Activated T-helper 1 cell treated with anti-CD3 and anti-CD28 coated beads, Interleukin-12 subunit alpha, Interleukin-12 subunit beta, Interleukin-2, Interleukin-4 antibody, amounts not matched to agents 30 ng/mL and 10 ng/mL and 1 ng/mL, durations not matched to agents 14 hours and 24 hours and 36 hours (primary cell): ENCODE results near the gene CUL4A. TPM values are rescaled to one million over a fixed set of nuclear protein-coding genes. Genes with fewer than 3 reads are reported as not detected.

Experiments
- DNase-seq: peaks from one replicate; pipeline ENCODE4 v3.0.0; 2021; ENCODE audit warnings: low spot score
- H3K27ac Mint-ChIP-seq: one replicate; pipeline ENCODE4 v1.8.0; 2021; ENCODE audit warnings: mild to moderate bottlenecking, mixed read lengths
- H3K27me3 Mint-ChIP-seq: one replicate; pipeline ENCODE4 v1.8.0; 2022; ENCODE audit warnings: mild to moderate bottlenecking, moderate library complexity, mixed read lengths; ENCODE audit not compliant: insufficient read depth
- H3K36me3 Mint-ChIP-seq: one replicate; pipeline ENCODE4 v1.8.0; 2021; ENCODE audit warnings: low read depth, mixed read lengths
- H3K4me1 Mint-ChIP-seq: one replicate; pipeline ENCODE4 v1.8.0; 2021; ENCODE audit warnings: low read depth, mixed read lengths
- H3K4me3 Mint-ChIP-seq: one replicate; pipeline ENCODE4 v1.8.0; 2021; ENCODE audit warnings: mild to moderate bottlenecking, moderate library complexity, mixed read lengths
- H3K9me3 Mint-ChIP-seq: one replicate; pipeline ENCODE4 v1.8.0; 2021; ENCODE audit warnings: mixed read lengths
- intact Hi-C: fragments of 100-400 bp; cut with micrococcal nuclease; formaldehyde crosslinking; loops from one replicate; pipeline ENCODE4 v1.15.1; 2024
- total RNA-seq: library from RNA; stranded (reverse); gene quantifications from 2 replicates; pipeline ENCODE4 v1.2.3, GENCODE V29; 2022

CUL4A gene
- total RNA-seq, 1 donor from 2014 or later, result 86.5 TPM

DNA sequence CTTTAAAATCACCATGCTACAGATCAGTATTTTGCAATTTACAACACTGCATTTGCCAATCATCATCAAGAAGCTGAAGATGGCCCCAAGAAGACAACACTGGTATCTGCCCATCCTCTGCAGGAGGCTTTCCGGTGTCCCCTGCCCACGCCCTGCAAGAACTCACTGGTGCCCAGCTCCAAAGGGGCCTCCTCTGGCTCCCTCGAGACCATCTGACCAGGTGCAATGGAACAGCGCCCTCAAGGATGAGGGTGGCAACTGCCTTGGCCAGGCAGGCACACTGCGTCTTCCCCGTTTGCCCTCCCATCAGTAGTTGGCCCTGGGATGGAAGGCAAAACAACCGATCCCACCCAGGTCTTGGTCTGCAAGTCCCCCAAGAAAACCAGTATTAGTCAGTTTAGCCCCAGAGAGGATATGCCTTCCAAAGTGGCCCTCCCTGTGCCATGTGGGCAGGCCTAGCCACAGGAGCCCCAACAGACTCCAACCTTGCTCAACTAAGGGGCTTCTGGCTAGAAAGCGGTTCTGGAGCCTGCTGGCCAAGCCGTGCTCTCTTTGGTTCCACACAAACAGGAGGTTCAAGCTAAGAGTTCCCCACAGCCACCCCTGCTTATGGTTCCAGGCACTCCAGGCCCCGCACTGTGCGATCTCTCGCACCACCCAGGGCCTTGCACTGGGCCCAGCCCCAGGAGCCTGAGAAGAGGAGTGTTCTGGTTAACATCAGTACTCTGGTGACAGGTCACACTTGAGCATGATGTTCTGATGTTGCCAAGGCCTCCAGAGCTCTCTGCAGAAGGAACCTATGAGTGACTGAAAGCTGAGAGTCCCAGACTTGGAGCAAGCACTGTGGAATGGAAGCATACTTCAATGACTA lies 5.7 kb upstream of the CUL4A start:
- Mint-ChIP-seq H3K27me3 (no peaks in the 10 kb centered on the region), H3K9me3 (no peaks in the 10 kb centered on the region), H3K27ac (no peak overlapping the region), H3K4me3 (no peak overlapping the region), H3K36me3 (peaks cover 29% of the 10 kb centered on the region), H3K4me1 (peaks cover 58% of the 10 kb centered on the region)
- intact Hi-C loops, result no loop called here
- no peak for DNase-seq

DNA sequence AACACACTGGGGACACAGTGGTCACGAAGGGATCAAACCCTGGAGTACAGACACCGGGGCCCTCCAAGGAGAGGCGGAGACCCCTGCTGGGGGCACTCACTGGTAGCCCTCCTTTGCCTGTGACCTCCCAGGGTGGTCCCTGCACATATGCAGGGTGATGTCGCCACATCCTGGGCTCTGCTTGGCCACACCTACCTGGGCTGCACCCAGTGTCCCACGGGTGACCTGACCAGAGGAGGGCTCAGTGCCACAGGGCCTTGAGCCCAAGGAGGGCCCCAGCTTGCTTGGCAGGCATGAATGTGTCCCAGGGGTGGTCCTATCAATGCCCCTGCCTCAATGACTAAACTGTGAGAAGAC lies 5.1 kb upstream of the CUL4A start:
- intact Hi-C loops, result no loop called here
- peaks cover 29% of the 10 kb centered on the region for H3K36me3 Mint-ChIP-seq
- no peak overlapping the region for H3K4me3 Mint-ChIP-seq
- H3K4me1 Mint-ChIP-seq, result peaks cover 58% of the 10 kb centered on the region
- no peaks in the 10 kb centered on the region for H3K9me3 Mint-ChIP-seq
- H3K27me3 Mint-ChIP-seq, result no peaks in the 10 kb centered on the region
- no peak for DNase-seq
- no peak overlapping the region for H3K27ac Mint-ChIP-seq

DNA sequence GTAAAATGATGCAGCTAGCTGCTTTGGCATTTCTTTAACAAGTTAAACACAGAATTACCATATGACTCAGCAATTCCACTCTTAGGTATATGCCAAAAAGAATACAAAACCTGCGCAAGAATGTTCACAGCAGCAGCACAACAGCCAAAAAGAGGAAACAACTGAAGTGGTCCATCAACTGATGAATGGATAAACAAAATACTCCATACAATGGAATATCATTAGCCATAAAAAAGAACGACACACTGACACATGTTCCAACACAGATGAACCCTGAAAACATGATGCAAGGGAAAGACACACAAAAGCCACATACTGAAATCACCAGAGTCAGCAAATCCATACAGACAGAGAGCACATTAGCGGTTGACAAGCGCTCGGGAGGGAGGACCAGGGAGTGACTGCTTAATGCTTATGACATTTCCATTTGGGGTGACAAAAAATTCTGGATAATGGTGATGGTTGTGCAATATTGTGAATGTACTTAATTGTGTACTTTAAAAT lies 3.9 kb upstream of the CUL4A start:
- intact Hi-C loops, result loop anchor here (5.0 kb wide), 1 partner anchor 518 kb away; no protein-coding TSS in a partner anchor
- peak overlapping the region; percentile 73 for H3K4me3 Mint-ChIP-seq
- H3K27ac Mint-ChIP-seq, result peak overlapping the region; percentile 81
- H3K36me3 Mint-ChIP-seq, result peaks cover 22% of the 10 kb centered on the region
- DNase-seq, result no peak
- H3K27me3 Mint-ChIP-seq, result no peaks in the 10 kb centered on the region
- H3K4me1 Mint-ChIP-seq, result peaks cover 58% of the 10 kb centered on the region
- H3K9me3 Mint-ChIP-seq, result no peaks in the 10 kb centered on the region

DNA sequence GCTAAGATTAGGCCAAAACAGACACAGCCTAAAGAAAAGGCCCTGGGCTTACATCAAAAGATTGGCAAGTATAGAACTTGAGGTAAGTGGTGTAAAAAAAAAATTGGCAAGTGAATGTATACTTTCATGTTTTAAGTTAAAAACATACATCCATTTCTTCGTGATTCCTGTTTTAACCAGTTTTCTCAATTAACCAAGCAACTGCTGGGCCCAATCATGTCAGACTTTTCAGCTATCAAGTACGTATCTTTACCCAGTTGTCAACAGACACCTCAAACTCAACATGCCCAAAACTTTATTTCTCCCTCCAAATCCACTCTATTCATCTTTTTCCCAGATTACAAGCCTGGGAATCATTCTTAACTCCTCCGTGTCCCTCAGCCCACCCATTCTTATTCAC lies 2.0 kb upstream of the CUL4A start:
- Mint-ChIP-seq H3K9me3 (no peaks in the 10 kb centered on the region), H3K27me3 (no peaks in the 10 kb centered on the region), H3K36me3 (peaks cover 35% of the 10 kb centered on the region), H3K4me1 (peaks cover 66% of the 10 kb centered on the region), H3K27ac (peak overlapping the region; percentile 46), H3K4me3 (peak overlapping the region; percentile 94)
- DNase-seq, result no peak
- intact Hi-C loops, result loop anchor here (5.0 kb wide), 1 partner anchor 520 kb away; no protein-coding TSS in a partner anchor

DNA sequence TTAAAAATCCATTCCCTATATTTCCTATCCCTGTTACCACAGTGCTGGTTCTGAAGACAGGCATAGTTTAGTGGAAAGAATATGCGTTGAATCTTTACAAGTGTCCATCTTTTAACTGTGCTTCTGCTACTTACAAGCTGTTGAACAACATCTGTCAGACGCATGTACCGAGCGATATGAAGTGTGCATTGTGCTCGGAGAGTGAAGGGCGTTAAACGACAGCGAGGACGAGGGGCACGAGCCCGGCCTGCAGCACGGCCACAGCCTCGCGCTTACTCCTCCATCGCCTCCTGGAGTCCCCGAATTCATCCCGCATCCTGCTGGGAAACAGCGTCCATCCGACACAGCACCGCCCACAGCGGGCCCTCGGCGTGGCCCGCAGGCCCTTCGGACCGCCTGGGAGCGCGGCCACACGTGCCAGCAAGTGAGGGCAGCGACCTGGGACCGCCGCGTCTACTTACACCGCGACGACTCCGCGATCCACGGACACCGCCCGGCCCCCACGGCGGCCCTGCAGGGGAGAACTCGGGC lies 1.5 kb upstream of the CUL4A start:
- Mint-ChIP-seq H3K27ac (peak overlapping the region; percentile 46), H3K36me3 (peaks cover 35% of the 10 kb centered on the region), H3K9me3 (no peaks in the 10 kb centered on the region), H3K4me1 (peaks cover 62% of the 10 kb centered on the region), H3K27me3 (no peaks in the 10 kb centered on the region), H3K4me3 (peak overlapping the region; percentile 94)
- intact Hi-C loops, result loop anchor here (1.0 to 5.0 kb wide), 7 partner anchors 19 to 619 kb away; partner anchors contain the start of genes TFDP1 and TUBGCP3
- no peak for DNase-seq

DNA sequence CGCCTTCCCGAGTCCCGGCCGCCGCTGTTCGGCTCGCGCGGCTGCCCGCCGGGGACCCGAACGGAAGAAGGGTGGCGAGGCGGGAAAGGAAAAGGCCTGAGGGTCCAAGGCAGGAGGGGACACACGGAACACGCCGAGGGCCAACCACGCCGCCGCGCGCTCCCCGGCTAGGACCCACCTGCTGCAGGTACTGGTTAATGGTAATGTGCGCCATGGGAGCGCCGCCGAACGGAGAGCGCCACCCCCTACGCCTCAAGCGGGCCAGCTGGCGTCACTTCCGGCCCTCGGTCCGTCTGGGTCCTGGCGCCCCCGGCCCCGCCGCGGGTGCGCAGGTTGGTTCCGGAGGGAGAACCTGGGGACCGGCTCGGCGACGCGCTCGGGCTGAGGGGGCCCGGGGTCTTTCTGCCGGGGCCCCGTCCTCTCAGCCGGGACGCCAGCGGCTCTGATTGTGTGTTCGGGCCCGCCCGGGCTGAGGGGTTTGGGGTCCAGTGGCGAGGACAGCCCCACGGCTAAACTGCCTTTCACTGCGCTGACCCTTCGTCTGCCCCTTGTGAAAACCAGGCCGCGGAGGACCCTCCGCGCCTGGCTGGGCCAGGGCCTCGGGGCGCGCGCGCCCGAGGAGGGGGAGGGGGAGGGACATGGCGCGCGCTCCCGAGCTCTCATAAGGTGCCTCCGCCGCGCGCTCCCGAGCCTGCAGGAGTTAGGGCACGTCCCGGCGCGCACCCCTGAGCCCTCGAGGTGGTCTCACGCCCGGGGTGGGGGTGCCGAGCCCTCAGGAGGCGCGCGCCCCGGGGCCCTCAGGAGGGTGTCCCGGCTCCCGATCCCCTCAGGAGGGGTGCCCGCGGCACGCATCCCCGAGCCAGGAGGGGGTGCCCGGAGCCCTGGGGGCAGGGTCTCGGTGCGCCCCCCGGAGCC lies 735 bp upstream of the CUL4A start, which contains the start of gene PCID2:
Gene PCID2 (minus strand): TSS at position 249 of the 915 bp plus-strand sequence. CDS start 35 bp downstream, at position 214.
- H3K9me3 Mint-ChIP-seq, result no peaks in the 10 kb centered on the region
- H3K36me3 Mint-ChIP-seq, result peaks cover 35% of the 10 kb centered on the region
- peak within 1 kb of the TSS; percentile 94 for H3K4me3 Mint-ChIP-seq
- H3K27ac Mint-ChIP-seq, result peak within 1 kb of the TSS; percentile 46
- intact Hi-C loops, result loop anchor here (1.0 to 5.0 kb wide), 8 partner anchors 20 to 620 kb away; partner anchors contain the start of genes LAMP1, TFDP1 and TUBGCP3
- DNase-seq, result peak; percentile 90
- no peaks in the 10 kb centered on the region for H3K27me3 Mint-ChIP-seq
- H3K4me1 Mint-ChIP-seq, result peaks cover 61% of the 10 kb centered on the region

DNA sequence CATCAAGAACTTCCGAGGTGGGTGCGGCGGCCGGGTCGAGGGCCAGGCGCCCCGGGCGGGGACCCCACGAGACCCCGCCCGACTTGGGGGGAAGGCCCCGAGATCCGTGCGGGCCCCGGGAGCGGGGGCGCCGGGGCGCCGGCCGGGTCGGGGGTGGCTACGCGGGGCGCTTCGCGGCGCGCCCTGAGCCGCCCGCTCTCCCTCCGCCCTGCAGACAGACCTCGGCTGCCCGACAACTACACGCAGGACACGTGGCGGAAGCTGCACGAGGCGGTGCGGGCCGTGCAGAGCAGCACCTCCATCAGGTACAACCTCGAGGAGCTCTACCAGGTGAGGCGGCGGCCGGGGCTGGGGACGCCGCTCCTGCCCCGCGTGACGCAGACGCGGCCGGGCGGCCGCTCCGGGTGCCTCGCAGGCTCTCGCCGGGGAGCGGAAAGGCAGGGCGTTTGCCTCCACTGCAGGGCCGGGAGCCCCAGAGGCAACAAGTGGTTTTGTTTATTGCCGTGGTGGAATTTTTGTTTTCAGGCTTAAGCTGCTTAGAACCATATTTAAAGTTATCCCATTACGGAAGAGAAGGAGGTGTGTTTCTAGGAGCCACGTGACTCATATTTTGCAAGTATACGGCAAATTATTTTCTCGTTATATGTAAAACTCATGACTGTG lies 477 bp downstream of the CUL4A start:
- intact Hi-C loops, result loop anchor here (1.0 to 5.0 kb wide), 8 partner anchors 21 to 621 kb away; partner anchors contain the start of genes DCUN1D2, LAMP1 and TUBGCP3
- Mint-ChIP-seq H3K36me3 (peaks cover 37% of the 10 kb centered on the region), H3K4me1 (peaks cover 64% of the 10 kb centered on the region), H3K4me3 (peak overlapping the region; percentile 89), H3K27ac (peak overlapping the region; percentile 85), H3K9me3 (no peaks in the 10 kb centered on the region), H3K27me3 (no peaks in the 10 kb centered on the region)
- DNase-seq, result peak; percentile 69

DNA sequence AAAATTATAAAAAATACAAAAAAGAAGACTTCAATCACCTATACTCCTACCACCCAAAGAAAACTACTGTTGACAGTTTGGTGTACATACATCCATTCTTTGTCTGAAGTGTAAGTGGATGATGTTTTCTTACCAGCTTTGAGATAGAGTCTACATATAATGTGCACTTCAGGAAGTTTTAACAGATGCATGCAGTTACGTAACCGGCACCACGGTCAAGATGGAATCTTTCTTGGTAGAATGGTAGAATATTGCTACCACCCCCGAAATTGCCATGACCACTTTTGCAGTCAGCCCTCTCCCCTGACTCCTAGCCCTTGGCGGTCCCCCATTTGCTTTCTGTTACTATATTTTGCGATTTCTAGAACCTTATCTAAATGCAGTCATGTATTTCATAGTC lies 1.4 kb downstream of the CUL4A start:
- no peak for DNase-seq
- H3K4me3 Mint-ChIP-seq, result peak overlapping the region; percentile 89
- H3K27me3 Mint-ChIP-seq, result no peaks in the 10 kb centered on the region
- H3K27ac Mint-ChIP-seq, result peak overlapping the region; percentile 5
- H3K4me1 Mint-ChIP-seq, result peaks cover 54% of the 10 kb centered on the region
- H3K9me3 Mint-ChIP-seq, result no peaks in the 10 kb centered on the region
- H3K36me3 Mint-ChIP-seq, result peaks cover 32% of the 10 kb centered on the region
- intact Hi-C loops, result loop anchor here (2.0 kb wide), 1 partner anchor 280 kb away; the partner anchor contains the start of gene DCUN1D2

DNA sequence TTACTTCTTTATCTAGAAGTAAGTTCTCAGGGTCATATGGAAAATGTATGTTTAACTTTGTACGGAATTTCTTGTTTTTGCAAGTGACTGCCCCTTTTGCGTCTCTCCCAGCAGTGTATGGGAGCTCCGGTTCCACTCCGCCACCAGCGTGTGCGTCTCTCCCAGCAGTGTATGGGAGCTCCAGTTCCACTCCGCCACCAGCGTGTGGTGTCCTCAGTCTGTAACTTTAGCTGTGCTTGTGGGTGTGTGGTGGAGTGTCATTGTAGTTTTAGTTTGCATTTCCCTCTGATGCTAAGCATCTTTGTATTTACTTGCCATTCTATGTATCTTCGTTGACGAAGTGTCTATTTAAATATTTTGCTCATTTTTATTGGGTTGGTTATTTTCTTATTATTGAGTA lies 2.4 kb downstream of the CUL4A start:
- DNase-seq, result no peak
- Mint-ChIP-seq H3K9me3 (no peaks in the 10 kb centered on the region), H3K27me3 (no peaks in the 10 kb centered on the region), H3K4me1 (peaks cover 45% of the 10 kb centered on the region), H3K36me3 (peaks cover 24% of the 10 kb centered on the region), H3K27ac (peak overlapping the region; percentile 27), H3K4me3 (peak overlapping the region; percentile 89)
- intact Hi-C loops, result loop anchor here (2.0 kb wide), 1 partner anchor 279 kb away; the partner anchor contains the start of gene DCUN1D2

DNA sequence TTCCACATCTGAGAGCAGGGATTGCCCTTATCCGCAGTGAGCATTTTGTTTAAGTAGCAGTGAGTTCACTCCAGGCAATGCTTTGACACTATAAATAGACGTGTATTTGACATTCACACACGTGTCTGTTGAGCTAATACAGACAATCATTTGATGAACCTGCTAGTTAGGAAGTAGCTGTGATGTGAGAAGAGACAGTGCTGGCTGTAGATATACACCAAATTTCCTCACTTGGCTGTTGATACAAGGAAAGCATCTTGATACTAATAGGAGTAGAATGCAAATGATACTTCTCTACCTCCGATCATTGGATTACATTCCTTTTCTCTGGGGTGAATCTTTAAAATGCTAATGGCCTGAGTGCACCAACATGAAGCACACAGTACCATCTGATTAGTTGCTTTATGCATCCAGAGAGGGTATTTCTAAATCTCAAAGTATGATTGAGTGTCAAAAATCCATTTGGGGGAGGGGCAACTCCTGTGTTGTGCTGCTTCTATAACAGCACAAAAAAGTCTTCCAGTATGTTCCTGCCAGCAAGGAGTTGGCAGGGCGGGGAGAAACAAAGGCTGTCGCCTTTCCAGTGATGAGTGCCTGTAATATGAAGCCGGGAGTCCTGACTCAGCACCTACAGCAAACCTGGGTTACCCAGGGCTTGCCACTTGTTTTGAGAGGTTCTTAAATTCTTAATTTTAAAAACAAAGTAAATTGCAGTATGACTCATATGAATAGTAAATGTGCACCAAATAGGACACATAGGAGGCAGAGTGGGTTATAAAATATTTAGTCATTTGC lies 7.0 kb downstream of the CUL4A start:
- Mint-ChIP-seq H3K27me3 (no peaks in the 10 kb centered on the region), H3K4me1 (peaks cover 28% of the 10 kb centered on the region), H3K27ac (no peak overlapping the region), H3K4me3 (no peak overlapping the region), H3K36me3 (peaks cover 18% of the 10 kb centered on the region), H3K9me3 (no peaks in the 10 kb centered on the region)
- intact Hi-C loops, result no loop called here
- DNase-seq, result no peak

DNA sequence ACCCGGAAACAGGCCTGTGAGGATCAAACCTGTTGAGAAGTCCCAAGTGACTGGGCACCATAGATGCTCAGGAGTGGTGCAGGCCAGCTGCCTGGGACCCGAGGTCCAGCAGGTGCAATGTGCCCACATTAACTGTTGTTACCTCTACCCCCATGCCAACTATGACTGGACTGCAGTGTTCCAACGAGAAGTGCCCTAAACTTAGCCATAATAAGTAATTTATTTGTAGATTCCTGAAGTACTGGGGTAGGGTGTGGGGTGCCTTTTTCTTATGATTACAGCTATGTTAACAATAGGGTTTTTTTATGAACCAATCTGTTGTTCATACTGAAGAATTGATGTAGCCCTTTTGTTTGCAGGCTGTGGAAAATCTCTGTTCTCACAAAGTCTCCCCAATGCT lies 9.2 kb downstream of the CUL4A start:
- Mint-ChIP-seq H3K27ac (no peak overlapping the region), H3K9me3 (no peaks in the 10 kb centered on the region), H3K4me1 (peaks cover 21% of the 10 kb centered on the region), H3K36me3 (peaks cover 20% of the 10 kb centered on the region), H3K27me3 (no peaks in the 10 kb centered on the region), H3K4me3 (no peak overlapping the region)
- intact Hi-C loops, result no loop called here
- DNase-seq, result no peak
